Activated CD4-positive, CD25-positive, alpha-beta regulatory T cell treated with anti-CD3 and anti-CD28 coated beads, Interleukin-2, amount 50 U/mL, for 16 hours (primary cell): ENCODE results near the gene HEATR9.
"Not testable (repeated sequence)": the region's sequence is repeated elsewhere in the genome, so short reads cannot be mapped to it uniquely, and the experiment has no call there.

Experiments used
- DNase-seq: peaks from one replicate; pipeline ENCODE4 v3.0.0-alpha.2; 2020; ENCODE audit warnings: low read depth, low spot score

Gene HEATR9

GRCh38 chr17:35868737-35869136 is at the start of gene HEATR9:
TSS of gene HEATR9 (minus strand) at chr17:35868891. CDS start at chr17:35868742, 149 bp downstream.
- DNase-seq, result no peak

GRCh38 chr17:35917519-35918213 is 49.0 kb upstream of the HEATR9 start:
- no peak for DNase-seq

GRCh38 chr17:35915153-35915964 is 46.7 kb upstream of the HEATR9 start:
- no peak for DNase-seq

GRCh38 chr17:35914354-35914753 is 45.7 kb upstream of the HEATR9 start:
- no peak for DNase-seq

- no peak for DNase-seq
Observed at GRCh38 chr17:35913609-35914008, 44.9 kb upstream of the HEATR9 start.

GRCh38 chr17:35912942-35913341 is 44.3 kb upstream of the HEATR9 start:
- no peak for DNase-seq

GRCh38 chr17:35912339-35912912 is 43.7 kb upstream of the HEATR9 start:
- no peak for DNase-seq

- no peak for DNase-seq
Observed at GRCh38 chr17:35909408-35909807, 40.7 kb upstream of the HEATR9 start.

- DNase-seq, result no peak
Observed at GRCh38 chr17:35907691-35908090, 39.0 kb upstream of the HEATR9 start.

- no peak for DNase-seq
Observed at GRCh38 chr17:35906926-35907637, 38.4 kb upstream of the HEATR9 start.

GRCh38 chr17:35906191-35906925 is 37.7 kb upstream of the HEATR9 start:
- DNase-seq, result no peak

GRCh38 chr17:35903451-35903850 is 34.8 kb upstream of the HEATR9 start:
- DNase-seq, result no peak

- no peak for DNase-seq
Observed at GRCh38 chr17:35901631-35902175, 33.0 kb upstream of the HEATR9 start.

GRCh38 chr17:35900708-35901480 is 32.2 kb upstream of the HEATR9 start:
- DNase-seq, result no peak

GRCh38 chr17:35900280-35900679 is 31.6 kb upstream of the HEATR9 start:
- DNase-seq, result no peak

GRCh38 chr17:35898283-35899070 is 29.8 kb upstream of the HEATR9 start:
- no peak for DNase-seq

GRCh38 chr17:35897772-35898171 is 29.1 kb upstream of the HEATR9 start:
- not testable (repeated sequence) for DNase-seq

- no peak for DNase-seq
Observed at GRCh38 chr17:35895636-35896587, 27.2 kb upstream of the HEATR9 start.
